GM12872 (cell line): ENCODE results near the gene TPK1.

ENCODE experiments used
- CTCF ChIP-seq: IDR thresholded peaks from 3 replicates; pipeline ENCODE4 v1.5.1; 2011; ENCODE audit warnings: low read depth, mild to moderate bottlenecking, low read length, moderate library complexity; ENCODE audit not compliant: insufficient read depth

The TPK1 gene

GRCh38 chr7:144862612-144863319, 26.9 kb upstream of the TPK1 start:
- TF ChIP-seq CTCF: no peak

- no peak for TF ChIP-seq CTCF
These were observed 23.9 kb upstream of the TPK1 start for GRCh38 chr7:144859739-144860138.

GRCh38 chr7:144857463-144857862, 21.6 kb upstream of the TPK1 start:
- no peak for TF ChIP-seq CTCF

GRCh38 chr7:144854839-144855424, 19.1 kb upstream of the TPK1 start:
- peak; percentile 45; the same call in 2 of the 3 replicates for TF ChIP-seq CTCF

- no peak for TF ChIP-seq CTCF
These were observed 17.7 kb upstream of the TPK1 start for GRCh38 chr7:144853542-144853941.

- no peak for TF ChIP-seq CTCF
These were observed 12.2 kb upstream of the TPK1 start for GRCh38 chr7:144848078-144848477.

- no peak for TF ChIP-seq CTCF
These were observed 6.6 kb upstream of the TPK1 start for GRCh38 chr7:144842377-144842851.
